Gastrocnemius medialis (tissue), 4 donors: ENCODE data around the gene RNF167.

Experiments
- CTCF ChIP-seq, 5 experiments: fragments of 450-650 bp in 3 of 5; fragments of 200-600 bp in 2 of 5; sonication (generic) in 2 of 5; IDR thresholded peaks in 4 of 5; conservative IDR thresholded peaks in 1 of 5; 1 replicate in 4 of 5; 2 replicates in 1 of 5; pipeline ENCODE4 v1.5.1; 2016 to 2019; ENCODE audit warnings: antibody characterized with exemption in 5 of 5, mild to moderate bottlenecking in 3 of 5, moderate library complexity in 3 of 5
- POLR2A ChIP-seq, 2 donors: fragments of 450-650 bp; IDR thresholded peaks; one replicate each; pipeline ENCODE4 v1.6.1; 2017; ENCODE audit warnings: antibody characterized with exemption in 2 of 2, mild to moderate bottlenecking in 2 of 2, moderate library complexity in 2 of 2

- TF ChIP-seq CTCF (IDR thresholded peaks at IDR 0.05 in 4 of 5, conservative IDR thresholded peaks at IDR 0.05 in 1 of 5) = no peak
- no peak for TF ChIP-seq POLR2A (IDR thresholded peaks at IDR 0.05)
Measured at GRCh38 chr17:4939546-4939795, 597 bp upstream of the RNF167 start.
